ES-I3 (cell line): ENCODE data around the gene IHH.

ENCODE experiments used
- H3K36me3 ChIP-seq: 2 replicates; pipeline ENCODE4 v1.6.1; 2013; ENCODE audit warnings: mild to moderate bottlenecking, low read length, control low read depth, moderate library complexity; ENCODE audit not compliant: insufficient read depth
- H3K4me1 ChIP-seq: 2 replicates; pipeline ENCODE4 v1.6.1; 2013; ENCODE audit warnings: mild to moderate bottlenecking, control low read depth, low read length; ENCODE audit not compliant: insufficient read depth
- H3K9ac ChIP-seq: 2 replicates; pipeline ENCODE4 v1.6.1; 2013; ENCODE audit warnings: low read depth, mild to moderate bottlenecking, low read length, moderate library complexity
- H3K9me3 ChIP-seq: 2 replicates; pipeline ENCODE4 v1.6.1; 2013; ENCODE audit warnings: mild to moderate bottlenecking, low read length, moderate library complexity; ENCODE audit not compliant: control insufficient read depth, insufficient read depth

The IHH gene

DNA sequence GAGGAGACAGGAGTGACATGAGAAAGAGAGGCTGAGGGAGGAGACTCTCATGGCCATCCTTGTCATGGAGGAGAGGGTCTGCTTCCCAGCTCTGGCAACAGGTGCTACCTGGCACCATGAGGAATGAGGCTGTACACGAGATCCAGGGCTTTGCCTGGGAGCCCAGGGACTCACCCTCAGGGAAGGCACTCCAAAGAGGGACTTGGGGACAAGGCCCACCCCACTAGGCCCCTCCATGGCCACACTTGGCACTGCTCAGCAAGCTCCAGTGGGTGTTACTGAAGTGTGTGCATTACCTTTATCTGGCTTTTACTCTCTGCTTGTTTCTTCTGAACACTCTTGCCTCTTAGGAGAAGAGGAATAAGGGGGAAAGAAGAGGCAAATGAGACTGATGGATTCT lies 22.1 kb downstream of the IHH start:
- no peak overlapping the region for H3K9ac ChIP-seq
- H3K36me3 ChIP-seq, result no peaks in the 10 kb centered on the region
- H3K4me1 ChIP-seq, result no peaks in the 10 kb centered on the region

DNA sequence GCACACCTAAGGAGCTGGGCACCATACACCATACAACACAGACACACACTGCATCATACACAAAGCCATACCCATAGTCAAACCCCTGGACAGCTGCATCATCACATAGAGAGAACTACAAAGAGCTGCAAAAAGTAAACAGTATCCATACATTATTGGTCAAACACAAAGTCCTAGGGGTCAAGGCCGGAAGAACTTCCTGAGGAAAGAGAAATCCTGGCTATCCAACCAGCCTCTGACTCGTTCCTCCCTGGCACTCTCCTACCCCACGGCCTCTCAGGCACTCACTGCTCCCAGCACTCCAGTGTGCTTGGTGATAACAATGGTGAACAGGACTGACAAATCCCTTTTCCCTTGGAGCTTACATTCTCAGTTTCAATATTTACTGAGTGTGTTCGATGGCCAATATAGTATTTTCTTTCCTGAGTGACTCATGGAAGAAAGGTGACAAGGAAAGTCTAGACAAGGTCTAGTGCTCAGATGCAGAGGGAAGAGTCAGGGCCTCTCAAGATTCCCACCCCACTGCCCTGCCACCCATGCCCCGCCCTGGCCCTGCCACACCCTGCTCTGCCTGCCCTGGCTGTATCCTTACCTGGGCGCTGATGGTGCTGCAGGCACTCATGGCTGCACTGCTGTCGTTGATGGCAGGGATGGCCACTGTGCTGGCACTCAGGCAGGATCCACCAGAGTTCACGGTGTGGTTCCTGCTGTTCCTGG lies 22.8 kb downstream of the IHH start:
- Histone ChIP-seq H3K4me1 (no peaks in the 10 kb centered on the region), H3K9ac (no peak overlapping the region), H3K9me3 (no peaks in the 10 kb centered on the region), H3K36me3 (no peaks in the 10 kb centered on the region)

More for the DNA sequence above, 22.1 kb downstream of the IHH start:
- no peaks in the 10 kb centered on the region for H3K9me3 ChIP-seq

DNA sequence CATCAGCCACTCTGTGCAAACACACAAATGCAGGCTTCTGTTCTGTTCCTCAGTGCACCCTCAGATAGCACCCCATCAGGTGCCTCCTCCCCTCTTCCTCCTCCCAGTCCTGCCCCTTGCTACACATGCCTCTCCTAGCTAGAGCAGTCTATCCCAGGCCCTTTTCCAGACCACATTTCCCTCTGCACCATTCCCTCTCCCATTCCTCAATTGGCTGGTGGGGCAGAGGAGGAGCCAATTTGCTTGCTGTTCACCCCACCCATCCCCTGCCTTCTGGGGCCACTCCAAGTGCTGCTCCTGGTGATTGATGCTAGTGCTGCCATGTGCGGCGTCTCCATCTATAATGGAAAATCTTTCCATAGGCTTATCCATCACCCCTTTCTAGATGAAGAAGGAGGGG lies 24.8 kb downstream of the IHH start:
- Histone ChIP-seq H3K9ac (no peak overlapping the region), H3K9me3 (no peaks in the 10 kb centered on the region)

DNA sequence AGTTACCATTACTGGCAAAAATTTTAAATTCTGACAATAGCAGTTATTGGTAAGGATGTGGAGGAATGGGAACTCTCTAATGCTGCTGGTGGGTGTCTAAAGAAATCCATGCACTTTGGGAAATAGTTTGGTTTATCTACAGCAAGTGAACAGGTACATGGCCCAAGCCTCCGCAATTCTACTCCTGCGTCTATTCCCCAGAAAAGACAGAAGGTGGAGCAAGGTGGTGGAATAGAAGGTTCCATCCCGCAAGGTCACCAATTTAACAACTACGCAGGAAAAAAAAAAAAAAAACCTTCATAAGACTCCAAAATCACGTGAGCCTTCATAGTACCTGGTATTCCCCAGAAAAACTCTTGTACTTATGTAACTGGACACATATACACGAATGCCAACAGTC lies 25.9 kb downstream of the IHH start:
- H3K9ac ChIP-seq, result no peak overlapping the region

More for the DNA sequence above, 24.8 kb downstream of the IHH start:
- Histone ChIP-seq H3K36me3 (no peaks in the 10 kb centered on the region), H3K4me1 (no peaks in the 10 kb centered on the region)

DNA sequence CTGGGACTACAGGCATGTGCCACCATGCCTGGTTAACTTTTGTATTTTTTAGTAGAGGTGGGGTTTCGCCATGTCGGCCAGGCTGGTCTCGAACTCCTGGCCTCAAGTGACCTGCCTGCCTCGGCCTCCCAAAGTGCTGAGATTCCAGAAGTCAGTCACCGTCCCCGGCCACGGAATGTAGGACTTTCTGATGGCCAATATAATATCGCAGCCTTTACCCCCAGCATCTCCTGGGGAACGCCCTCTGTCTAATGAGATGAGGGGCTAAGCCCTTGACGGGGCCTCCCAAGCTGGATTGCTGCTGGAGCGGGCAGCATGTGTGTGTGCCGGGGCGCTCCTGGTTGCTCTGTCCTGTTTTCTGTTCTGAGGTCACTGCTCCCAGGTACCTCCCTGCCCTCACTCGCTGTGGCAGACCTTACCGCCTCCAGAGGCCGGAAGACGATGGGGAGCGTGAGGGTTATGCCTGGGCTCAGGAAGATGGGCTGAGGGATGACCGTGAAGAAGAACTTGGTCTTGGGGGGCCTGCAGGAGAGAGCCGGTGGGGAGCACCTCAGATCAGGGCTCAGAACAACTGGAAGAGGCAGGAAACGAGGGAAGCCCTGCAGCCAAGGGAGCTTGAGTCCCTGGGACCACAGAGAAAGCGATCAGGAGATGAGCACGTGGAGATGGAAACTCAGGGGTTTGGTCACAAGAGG lies 28.5 kb downstream of the IHH start:
- Histone ChIP-seq H3K9me3 (no peaks in the 10 kb centered on the region), H3K36me3 (no peaks in the 10 kb centered on the region), H3K9ac (no peak overlapping the region), H3K4me1 (no peaks in the 10 kb centered on the region)

More for the DNA sequence above, 25.9 kb downstream of the IHH start:
- H3K9me3 ChIP-seq, result no peaks in the 10 kb centered on the region
- no peaks in the 10 kb centered on the region for H3K4me1 ChIP-seq
- H3K36me3 ChIP-seq, result no peaks in the 10 kb centered on the region

DNA sequence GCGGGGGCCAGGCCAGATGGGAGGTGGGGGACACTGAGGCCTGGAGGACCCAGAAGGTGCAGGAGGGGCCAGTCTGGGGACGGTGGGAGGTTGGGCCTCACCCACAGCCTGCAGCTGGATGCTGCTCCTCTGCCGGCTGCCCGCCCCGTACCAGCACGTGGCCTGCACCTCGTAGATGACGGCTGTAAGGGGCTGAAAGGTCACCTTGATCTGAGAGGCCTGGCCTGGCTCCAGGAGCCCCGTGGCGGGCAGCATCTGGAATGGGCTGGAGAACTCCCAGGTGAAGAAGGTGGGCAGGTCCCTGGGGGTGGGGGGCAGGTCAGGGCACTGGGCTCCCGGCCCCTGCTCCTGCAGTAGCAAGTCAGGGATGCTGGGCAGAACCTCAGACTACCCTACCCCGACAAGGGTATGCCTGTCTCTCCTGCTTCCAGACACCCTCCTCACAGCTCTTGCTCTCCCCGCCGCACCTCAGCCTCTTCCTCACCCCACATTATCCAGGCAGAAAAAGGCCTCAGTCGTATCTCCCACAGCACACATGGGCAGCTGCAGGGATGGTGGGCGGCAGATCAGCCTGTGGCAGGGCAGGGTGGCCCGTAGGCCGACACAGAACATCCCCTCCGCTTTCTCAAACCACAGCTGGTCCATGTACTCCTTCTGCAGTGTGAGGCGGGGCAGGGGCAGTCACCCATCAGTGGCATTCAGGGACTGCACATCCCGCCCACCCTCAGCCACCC lies 29.5 kb downstream of the IHH start:
- Histone ChIP-seq H3K4me1 (no peaks in the 10 kb centered on the region), H3K36me3 (no peaks in the 10 kb centered on the region), H3K9ac (no peak overlapping the region), H3K9me3 (no peaks in the 10 kb centered on the region)

DNA sequence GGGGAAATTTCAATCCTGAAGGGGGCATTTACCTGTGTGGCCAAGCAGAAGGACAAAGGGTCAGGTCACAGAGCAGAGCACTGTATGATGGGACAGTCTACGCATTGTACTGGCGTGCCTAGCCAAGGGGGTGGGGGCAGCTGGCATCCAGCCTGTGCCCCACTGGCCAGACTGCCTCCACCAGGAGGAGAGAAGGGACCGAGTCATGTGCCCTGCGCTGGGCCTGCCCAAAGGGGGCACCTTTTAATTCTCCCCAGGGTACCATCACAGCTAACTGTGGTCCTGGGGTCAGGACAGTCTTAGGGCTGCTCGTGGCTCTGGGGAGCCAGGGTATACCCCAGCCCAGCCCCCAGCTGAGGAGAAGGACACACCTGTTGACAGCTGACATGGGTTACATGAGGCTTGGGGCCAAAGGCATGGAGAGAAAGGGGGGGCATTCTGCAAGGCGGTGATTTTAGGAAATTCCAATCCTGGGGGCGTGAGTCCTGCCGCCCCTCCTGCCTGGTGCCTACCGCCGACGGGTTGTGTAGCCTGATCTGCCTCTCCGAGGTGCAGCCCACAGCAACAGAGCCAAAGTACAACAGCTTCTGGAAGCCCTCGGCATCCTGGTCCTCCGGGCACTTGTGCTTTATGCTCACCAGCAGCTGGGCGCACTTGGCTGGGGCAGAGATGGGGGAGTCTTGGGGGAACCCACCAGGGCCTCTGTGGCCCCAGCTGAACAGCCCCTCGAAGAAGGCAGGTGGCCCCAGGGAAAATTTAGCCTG lies 30.4 kb downstream of the IHH start:
- Histone ChIP-seq H3K36me3 (no peaks in the 10 kb centered on the region), H3K4me1 (no peaks in the 10 kb centered on the region), H3K9me3 (no peaks in the 10 kb centered on the region), H3K9ac (no peak overlapping the region)

DNA sequence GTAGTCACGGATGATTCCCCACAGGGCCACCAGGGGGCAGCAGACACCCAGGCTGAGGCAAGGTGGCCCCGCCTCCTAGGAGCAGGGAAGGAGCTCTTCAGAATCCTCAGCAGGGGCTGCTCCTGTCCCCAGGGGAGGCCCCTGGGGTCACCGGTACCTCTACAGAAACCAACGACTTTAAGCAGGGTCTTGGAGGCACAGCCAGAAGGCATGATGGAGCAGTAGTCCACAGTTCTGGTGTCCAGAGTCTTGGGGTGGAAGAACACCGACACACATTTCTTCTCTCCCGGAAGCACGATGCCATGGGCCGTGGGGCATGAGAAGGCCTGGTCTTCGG lies 30.9 kb downstream of the IHH start:
- Histone ChIP-seq H3K9me3 (no peaks in the 10 kb centered on the region), H3K9ac (no peak overlapping the region), H3K36me3 (no peaks in the 10 kb centered on the region), H3K4me1 (no peaks in the 10 kb centered on the region)

DNA sequence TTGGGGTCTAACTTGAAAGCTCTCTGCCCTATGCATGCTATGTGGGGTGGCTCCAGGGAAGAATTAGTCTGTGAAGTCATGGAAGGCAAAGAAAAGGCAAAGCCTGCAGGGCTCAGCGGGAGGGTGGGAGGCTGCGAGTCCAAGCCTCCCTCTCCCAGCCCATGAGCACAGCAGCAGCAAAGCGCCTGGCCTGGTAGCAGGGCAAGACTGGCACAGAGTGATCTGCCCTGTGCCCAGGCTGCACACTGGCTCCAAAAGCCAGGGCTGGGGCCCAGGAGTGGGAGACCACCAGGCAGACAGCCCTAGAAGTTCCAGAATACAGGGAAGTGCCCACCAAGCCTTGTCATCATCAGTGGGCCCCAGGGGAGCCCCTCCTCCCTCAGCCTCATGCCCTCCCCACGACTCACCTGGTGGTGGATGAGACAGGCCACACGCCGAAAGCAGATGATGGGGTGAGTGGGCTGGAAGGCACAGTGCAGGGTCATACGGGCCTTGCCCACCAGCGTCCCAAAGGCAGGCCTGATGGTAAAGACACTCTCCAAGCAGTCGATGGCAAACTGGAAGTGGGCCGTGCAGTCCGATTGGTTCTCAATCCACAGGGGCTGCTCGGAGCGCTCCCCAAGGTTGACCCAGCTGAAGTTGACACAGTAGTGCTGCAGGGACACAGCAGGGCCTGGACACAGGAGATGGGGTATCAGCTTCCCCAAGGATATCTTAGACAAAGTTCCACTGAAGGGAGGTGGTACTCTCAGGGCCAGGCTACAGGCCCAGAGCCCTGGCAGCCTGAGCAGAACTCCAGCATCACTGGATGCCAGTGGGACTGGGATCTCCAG lies 31.5 kb downstream of the IHH start:
- no peak overlapping the region for H3K9ac ChIP-seq
- no peaks in the 10 kb centered on the region for H3K9me3 ChIP-seq
- H3K36me3 ChIP-seq, result no peaks in the 10 kb centered on the region
- no peaks in the 10 kb centered on the region for H3K4me1 ChIP-seq

DNA sequence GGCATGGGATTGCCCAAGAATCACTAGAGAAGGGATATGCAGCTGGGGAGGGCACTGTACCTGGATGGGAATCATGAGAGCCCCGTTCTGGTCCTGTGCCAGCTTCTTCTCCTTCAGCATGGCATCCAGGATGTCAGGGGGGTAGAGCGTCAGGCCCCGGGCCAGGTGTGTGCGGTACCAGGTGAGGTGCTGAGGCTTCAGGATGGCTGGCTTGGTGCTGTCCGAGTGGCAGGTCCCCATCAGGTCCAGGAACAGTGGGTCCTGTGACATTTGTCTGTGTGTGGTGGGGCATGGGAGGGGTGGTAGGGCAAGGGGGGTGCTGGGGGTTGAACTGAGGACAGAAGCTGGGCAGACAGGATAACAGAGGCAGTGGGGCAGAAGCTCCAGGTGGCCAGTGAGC lies 32.6 kb downstream of the IHH start:
- no peaks in the 10 kb centered on the region for H3K36me3 ChIP-seq
- H3K4me1 ChIP-seq, result no peaks in the 10 kb centered on the region
- no peaks in the 10 kb centered on the region for H3K9me3 ChIP-seq
- no peak overlapping the region for H3K9ac ChIP-seq

DNA sequence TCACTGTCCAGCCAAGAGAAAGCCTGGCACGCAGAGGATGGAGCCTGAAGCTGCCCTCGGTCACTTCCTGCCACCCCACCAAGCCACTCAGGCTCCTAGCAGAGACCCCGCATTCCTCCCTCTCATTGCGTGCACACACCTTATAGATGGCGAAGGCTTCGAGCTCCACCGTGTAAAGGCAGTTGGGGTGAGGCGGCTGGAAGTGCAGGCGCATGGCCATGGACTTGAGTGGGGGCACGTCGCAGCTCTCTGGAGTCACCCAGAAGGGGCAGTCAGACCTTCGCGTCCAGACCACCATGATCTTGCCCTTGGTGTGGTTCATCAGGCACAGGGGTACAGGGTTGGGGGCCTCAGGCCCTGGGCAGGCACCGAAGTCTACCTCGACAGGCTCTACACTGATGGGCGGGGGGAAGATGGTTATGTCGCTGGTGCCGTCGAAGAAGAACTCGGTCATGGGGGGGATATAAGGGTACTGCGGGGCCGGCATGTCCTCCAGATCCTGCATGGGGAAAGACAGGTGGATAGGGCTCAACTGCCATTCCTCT lies 33.1 kb downstream of the IHH start:
- Histone ChIP-seq H3K36me3 (no peaks in the 10 kb centered on the region), H3K9me3 (no peaks in the 10 kb centered on the region), H3K4me1 (no peaks in the 10 kb centered on the region)

DNA sequence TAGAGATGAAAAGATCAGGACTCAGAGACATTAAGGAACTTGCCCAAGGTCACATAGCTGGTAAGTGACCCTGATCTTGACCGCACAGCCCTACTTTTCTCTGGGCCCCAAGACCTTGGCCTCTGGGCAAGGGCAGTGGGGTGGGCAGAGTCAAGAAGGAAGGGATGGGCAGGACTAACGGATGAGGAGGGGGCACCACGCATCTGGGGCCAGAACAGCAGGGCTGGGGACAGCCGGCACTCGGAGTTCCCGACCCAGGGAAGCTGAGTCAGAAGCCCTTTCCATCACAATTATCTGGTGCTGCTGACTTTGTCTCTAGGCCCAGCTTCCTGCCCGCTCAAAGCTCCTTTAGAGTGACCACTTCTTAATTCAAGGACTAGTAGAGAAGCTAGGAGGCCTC lies 33.8 kb downstream of the IHH start:
- no peaks in the 10 kb centered on the region for H3K36me3 ChIP-seq
- no peaks in the 10 kb centered on the region for H3K9me3 ChIP-seq
- no peak overlapping the region for H3K9ac ChIP-seq
- H3K4me1 ChIP-seq, result no peaks in the 10 kb centered on the region

More for the DNA sequence above, 33.1 kb downstream of the IHH start:
- no peak overlapping the region for H3K9ac ChIP-seq

DNA sequence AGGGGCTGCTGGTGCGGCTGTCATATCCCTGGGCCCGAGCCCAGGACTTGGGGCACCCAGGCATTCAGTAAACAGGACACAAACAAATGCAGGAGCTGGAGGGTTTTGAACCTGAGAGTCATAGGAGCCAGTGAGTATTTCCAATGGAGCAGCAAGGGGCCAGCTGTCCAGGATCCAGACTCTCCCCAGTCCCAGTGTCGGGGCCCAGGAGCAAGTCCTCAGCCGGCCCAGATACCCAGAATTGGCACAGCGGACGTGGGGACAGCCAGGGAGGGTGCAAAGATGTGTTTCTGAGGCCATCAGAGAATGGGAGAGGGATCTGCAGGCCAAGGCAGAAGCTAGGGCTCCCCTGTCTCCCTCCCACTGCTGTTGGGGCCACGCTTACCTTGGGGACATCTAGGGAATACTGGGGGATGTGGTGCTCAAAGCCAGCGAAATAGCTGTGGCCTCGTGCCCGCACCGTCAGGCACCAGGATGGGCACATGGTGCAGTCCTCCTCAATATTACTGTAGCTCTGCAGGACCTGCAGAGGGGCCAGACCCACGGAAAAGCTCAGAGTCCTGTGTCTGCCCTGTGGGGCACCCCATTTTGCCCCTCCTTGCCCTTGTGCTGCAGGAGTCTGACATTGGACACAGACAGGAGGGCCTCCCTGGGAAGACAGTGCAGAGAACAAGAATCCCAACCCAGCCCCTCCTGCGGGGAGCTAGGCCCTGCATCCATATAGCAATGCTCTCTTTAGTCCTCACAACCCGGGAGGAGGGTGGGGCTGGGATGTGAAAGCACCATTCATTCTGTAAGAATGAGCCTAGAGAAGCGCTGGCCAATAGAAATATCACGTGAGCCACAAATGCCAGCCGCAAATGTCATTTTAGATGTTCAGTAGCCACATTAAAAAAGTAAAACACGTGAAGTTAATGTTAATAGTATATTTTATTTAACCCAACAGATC lies 34.8 kb downstream of the IHH start:
- Histone ChIP-seq H3K4me1 (no peaks in the 10 kb centered on the region), H3K9me3 (no peaks in the 10 kb centered on the region), H3K36me3 (no peaks in the 10 kb centered on the region), H3K9ac (no peak overlapping the region)
